ENCODE results near the gene NHLRC3. TPM values are rescaled to one million over a fixed set of nuclear protein-coding genes. Genes with fewer than 3 reads are reported as not detected.

Gene NHLRC3
- total RNA-seq, 4 donors from 2014 or later, result 3.2 to 58.1 (median 38.9) TPM

- H3K36me3 ChIP-seq, result no peaks in the 10 kb centered on the region
- H3K27ac ChIP-seq, result no peak overlapping the region
- TF ChIP-seq EP300 (IDR thresholded peaks at IDR 0.05; ENCODE audit: low read depth), result no peak
- no peak for TF ChIP-seq POLR2A (IDR thresholded peaks at IDR 0.05)
- TF ChIP-seq POLR2AphosphoS5 (IDR thresholded peaks at IDR 0.05), result no peak
- no peak for TF ChIP-seq CTCF (IDR thresholded peaks at IDR 0.05)
- H3K4me1 ChIP-seq, result no peaks in the 10 kb centered on the region
- DNase-seq, result no peak
- no peaks in the 10 kb centered on the region for H3K27me3 ChIP-seq
- intact Hi-C loops (cut with DNase I; ENCODE audit: low total_unique reads), result no loop called here
- 80 to 81% methylated on average over 2 of the region's 2 CpGs for WGBS, 2 donors (ENCODE audit: low coverage in 1 of 2)
- in situ Hi-C loops (cut with MboI; ENCODE audit: low pct_ligation_motif_present in 1 of 4, low pct_unique_long_range_greater_than_20kb in 1 of 4, low sequenced_read_pairs in 3 of 4), result no loop called here
- H3K9me3 ChIP-seq, result no peaks in the 10 kb centered on the region
- no peak overlapping the region for H3K4me3 ChIP-seq
These were observed 57.2 kb downstream of the NHLRC3 start for GRCh38 chr13:39095500-39095899.

DNA sequence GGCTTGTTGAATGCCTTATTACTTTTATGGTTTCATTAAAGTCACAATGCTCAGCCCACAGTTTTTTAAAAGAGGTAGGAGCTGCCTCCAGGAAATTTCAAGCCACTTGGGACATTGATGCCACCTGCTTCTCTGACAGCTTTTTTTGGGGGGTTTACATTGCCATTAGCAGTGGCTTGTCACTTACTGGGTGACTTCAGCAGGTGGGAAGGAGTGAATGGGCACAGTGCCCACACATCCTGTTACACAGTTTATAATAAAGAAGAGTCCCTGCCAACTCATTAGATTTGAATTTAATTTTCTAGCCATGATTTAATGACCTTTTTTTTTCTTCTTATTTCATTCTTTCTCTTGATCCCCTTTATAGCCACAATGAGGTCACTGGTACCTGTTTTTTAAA, 61.0 kb downstream of the NHLRC3 start:
- Histone ChIP-seq H3K27ac (no peak overlapping the region), H3K9me3 (no peaks in the 10 kb centered on the region), H3K36me3 (no peaks in the 10 kb centered on the region), H3K4me1 (no peaks in the 10 kb centered on the region), H3K4me3 (no peak overlapping the region), H3K27me3 (no peaks in the 10 kb centered on the region)
- no peak for DNase-seq
- in situ Hi-C loops (cut with MboI; ENCODE audit: low pct_ligation_motif_present in 1 of 4, low pct_unique_long_range_greater_than_20kb in 1 of 4, low sequenced_read_pairs in 3 of 4), result no loop called here
- TF ChIP-seq CTCF (IDR thresholded peaks at IDR 0.05) (no peak), EP300 (IDR thresholded peaks at IDR 0.05; ENCODE audit: low read depth) (no peak), POLR2A (IDR thresholded peaks at IDR 0.05) (no peak), POLR2AphosphoS5 (IDR thresholded peaks at IDR 0.05) (no peak)
- intact Hi-C loops (cut with DNase I; ENCODE audit: low total_unique reads), result no loop called here

Other genes starting within 250 kb of the NHLRC3 start
- gene STOML3, start 47.6 kb upstream of the NHLRC3 start, total RNA-seq, result under 1 TPM in 1 of 4 donors, not detected in 3; 0.55 TPM
- 100 to 1,000 TPM in 1 of 4 donors, 10 to 100 TPM in 3; 18.5 to 174 (median 71.1) TPM for gene PROSER1, start 367 bp upstream of the NHLRC3 start, total RNA-seq

All from transverse colon (tissue), 4 donors.